ENCODE results near the gene VASH2.
"Not testable (repeated sequence)": the region's sequence is repeated elsewhere in the genome, so short reads cannot be mapped to it uniquely, and the experiment has no call there.

VASH2 gene

GRCh38 chr1:212982430-212983152, 32.2 kb downstream of the VASH2 start:
- DNase-seq, result no peak

DNA sequence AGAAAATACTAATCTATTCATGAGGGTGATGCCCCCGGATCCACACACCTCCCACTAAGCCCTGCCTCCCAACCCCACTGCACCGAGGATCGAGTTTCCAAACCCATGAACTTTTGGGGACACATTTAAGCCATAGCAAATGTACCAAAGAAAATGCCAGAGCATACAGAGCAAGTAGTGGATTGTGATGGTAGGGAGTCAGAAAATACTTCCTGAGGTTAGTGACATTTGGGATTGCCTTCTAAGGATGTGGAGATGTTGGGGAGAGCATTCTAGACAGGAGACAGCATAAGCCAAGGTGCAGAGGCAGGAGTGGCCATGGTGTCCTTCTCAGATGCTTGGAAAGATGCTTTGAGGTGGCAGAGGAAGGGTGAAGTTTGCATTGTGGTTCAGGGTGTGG, 33.1 kb downstream of the VASH2 start:
- no peak for DNase-seq

DNA sequence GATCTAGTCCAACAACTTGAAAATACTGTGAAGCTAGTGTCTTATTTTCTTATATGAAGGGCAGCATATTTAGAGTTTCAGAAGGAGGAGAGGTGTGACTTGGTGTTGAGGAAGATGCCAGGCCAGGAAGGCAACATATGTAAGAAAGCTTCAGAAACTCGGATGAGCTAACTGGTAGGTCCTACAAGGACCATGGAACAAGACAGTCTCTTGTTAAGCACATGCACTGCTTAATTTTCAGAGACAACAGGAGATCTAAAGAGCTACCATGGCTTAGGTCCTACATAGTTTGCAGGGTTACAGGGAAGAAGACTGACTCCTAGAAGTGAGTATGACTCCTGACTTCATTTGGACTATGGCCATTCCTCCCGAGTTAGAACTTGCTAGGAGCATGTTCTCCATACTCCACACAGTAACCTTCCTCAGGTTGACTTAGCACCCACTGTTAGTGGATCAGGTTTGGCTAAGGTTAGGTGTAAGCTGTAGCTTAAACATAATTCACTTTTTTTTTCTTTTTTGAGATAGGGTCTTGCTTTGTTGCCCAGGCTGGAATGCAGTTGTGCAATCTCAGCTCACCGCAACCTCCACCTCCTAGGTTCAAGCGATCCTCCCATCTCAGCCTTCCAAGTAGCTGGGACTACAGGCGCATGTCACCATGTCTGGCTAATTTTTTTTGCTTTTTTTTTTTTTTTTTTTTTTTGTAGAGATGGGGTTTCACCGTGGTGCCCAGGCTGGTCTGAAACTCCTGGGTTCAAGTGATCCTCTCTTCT, 34.4 kb downstream of the VASH2 start:
- no peak for DNase-seq

DNA sequence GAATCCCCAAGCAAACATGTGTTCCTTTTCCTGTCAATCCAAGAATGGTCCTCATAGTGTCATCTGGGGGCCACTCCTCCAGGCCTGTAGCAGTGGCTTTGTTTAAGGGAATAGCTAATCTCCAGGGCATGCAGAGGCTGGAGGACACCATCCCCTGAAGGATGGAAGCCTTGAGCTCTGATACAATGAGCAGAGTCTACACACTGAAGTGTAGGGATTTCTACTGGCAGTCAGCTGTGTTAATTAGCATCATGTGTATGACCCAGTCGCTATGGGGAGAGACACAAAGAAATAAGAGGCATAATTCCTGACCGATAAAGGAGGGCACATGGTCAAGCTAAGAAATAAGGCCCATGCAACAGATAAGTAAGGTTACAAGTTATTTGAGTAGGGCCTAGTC, 36.2 kb downstream of the VASH2 start:
- no peak for DNase-seq

DNA sequence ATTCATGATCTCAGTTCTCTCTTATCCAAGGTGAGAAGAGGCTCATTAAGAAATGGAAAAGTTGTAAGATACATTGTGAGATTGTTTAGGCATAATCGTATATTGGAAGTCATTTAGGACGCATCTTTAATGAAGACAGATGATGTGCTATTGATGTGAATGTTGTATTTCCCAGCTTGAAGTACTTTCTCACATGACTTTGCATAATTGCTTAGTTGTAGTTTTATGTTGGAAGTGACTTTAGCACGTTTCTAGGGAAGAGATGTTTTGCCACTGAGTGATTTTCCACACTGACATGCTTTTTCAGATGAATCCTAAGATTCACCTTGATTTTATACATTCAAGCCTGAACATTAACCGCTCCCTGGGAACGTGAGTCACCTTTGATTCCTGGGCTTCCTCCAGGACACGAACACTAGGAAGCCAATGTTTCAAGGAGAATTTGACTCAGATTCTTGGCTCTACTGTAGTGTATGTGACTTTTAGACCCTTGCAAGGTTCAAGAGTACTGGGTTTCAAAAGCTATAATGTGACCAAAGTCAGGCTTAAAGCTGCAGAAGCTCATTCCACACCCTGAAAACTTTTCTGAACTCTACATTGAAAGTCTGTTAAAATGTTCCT, 37.5 kb downstream of the VASH2 start:
- no peak for DNase-seq

DNA sequence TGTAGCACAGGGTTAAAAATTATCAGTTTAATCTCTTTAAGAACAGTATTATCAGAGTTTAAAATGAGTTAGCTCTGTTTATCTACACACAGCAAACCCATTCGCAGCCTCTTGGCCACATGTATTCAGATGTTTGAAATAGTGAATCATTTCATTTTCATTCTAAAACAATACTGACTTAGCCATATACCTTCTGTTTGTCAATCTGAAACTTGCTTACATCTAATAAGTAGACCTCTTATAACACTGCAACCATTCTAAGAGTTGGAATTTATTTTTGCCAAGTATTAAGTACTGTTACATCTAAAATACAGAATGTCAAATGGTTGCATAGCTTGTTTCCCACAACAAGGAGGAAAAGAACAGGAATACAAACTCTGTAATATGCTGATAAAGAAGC, 39.9 kb downstream of the VASH2 start:
- no peak for DNase-seq

- not testable (repeated sequence) for DNase-seq
Measured at GRCh38 chr1:212993960-212994359, 43.6 kb downstream of the VASH2 start.

DNA sequence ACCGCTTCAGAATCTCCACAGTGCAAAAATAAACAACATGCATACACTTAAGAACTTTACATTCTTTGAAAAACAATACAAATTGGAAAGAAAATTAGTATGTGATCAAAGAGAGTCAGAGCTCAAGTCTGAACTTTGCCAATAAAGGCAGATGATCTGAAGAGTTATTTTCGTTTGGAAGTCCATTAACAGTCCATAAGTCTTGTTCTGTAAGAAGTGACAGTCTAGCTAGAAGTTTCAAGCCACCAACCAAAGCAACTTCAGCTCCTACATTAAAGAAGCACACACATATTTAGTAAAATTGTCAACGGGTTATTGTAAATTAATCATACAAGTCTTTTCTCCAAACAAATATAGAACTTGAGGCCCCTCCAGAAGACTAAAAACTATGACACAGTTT, 44.6 kb downstream of the VASH2 start:
- DNase-seq, result no peak

DNA sequence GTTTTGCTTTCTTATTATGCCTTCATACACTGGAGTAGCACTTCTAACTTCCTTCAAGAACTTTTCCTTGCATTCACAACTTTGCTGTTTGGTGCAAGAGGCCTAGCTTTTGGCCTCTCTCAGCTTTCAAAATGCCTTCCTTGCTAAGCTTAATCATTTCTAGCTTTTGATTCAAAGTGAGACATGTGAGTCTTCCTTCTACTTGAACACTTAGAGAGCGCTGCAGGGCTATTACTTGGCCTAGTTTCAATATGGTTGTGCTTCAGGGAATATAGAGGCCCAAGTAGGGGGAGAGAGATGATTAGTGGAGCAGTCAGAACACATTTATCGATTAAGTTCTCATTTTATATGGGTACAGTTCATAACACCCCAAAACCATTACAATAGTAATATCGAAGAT, 52.9 kb downstream of the VASH2 start:
- no peak for DNase-seq

DNA sequence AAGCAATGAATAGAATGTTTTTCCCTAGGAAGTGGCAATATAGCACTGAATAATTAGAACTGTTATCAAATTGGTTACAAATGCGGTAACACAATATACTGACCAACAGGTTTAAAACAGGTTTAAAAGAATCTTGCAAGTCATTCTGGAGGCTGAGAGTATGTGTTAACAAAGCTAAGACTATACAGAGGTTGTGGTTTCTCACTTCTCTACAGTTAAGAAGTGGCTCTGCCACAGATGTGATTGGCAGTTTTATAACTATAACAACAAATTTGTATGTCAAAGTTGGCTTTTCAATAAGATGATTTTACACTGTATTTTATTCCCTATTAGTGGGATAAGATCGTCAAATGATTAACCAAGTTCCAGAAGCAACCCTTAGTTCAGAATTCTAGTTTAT, 58.2 kb downstream of the VASH2 start:
- no peak for DNase-seq

DNA sequence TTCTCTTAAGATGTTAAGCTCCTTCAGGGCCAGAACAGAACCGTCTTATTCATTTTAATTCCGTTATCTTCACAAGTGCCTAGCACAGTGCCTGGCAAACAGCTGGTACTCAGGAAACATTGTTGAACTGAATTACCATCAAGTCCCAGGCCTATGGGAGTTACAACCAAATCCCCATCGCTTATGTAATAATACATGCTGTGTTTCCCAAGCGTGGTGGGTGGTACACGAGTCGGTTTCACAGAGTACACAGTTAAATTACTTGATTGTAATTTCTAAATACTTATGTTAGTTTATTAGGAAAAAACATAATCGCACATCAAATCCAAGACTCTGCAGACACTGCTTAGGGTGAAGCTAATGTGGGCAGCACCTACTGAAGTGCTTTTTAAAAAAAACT, 64.3 kb downstream of the VASH2 start:
- DNase-seq, result peak; percentile 3

- peak; percentile 93 for DNase-seq
Measured at GRCh38 chr1:213015099-213016050, 65.0 kb downstream of the VASH2 start, which contains the start of gene ANGEL2. Gene ANGEL2, minus strand, starts transcription at chr1:213015867. Its CDS starts 196 bp downstream, at chr1:213015671.

- no peak for DNase-seq
Measured at GRCh38 chr1:213017447-213018273, 67.3 kb downstream of the VASH2 start.

GRCh38 chr1:213019450-213019849, 69.1 kb downstream of the VASH2 start:
- no peak for DNase-seq

- DNase-seq, result no peak
Measured at GRCh38 chr1:213020016-213020415, 69.7 kb downstream of the VASH2 start.

DNA sequence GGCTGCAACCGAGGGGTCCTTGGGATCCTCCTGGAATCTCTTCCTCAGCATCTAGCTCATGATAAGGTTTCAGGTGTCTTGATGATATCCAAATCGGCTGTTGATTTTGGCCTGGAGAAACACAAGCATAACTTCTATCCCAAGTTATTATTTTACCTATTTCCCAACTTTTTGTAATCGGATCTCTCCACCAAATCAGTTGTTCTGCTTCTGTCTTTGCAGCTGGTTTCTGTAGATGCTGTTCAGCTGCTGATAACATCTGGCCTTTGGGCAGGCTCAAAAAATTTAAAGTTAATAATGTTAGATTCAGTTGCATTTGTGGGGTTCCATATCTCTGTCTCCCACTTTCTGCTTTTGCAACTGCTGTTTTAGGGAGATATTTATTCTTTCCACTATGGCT, 76.7 kb downstream of the VASH2 start:
- DNase-seq, result not testable (repeated sequence)

GRCh38 chr1:213032651-213033050, 82.3 kb downstream of the VASH2 start:
- no peak for DNase-seq

GRCh38 chr1:213034713-213035112, 84.4 kb downstream of the VASH2 start:
- DNase-seq, result no peak

DNA sequence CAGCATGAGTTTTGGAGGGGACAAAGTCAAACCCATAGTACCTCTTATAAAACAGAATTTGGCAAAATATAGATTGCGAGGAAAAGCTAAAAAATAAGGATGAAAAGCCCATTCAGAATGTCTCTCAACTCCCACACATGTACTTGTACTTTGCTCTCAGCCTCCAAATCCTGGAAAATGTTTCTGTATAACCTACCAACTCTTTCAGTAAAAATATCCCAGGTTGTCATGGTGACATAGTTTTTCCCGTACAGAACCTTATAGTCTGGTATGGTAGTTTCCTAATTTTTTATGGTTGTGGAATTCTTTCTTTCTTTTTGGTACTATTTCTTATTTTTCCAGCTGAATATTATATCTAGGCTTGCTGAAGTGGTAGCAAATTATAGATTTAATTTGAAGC, 85.2 kb downstream of the VASH2 start:
- no peak for DNase-seq
